Transverse colon (tissue), 4 donors: ENCODE results near the gene ATP1B1.

ENCODE experiments used
- EP300 ChIP-seq: sonication (generic); formaldehyde crosslinking; IDR thresholded peaks from one replicate; pipeline ENCODE4 v1.6.1; 2017; ENCODE audit warnings: antibody characterized with exemption, low read depth
- POLR2A ChIP-seq: fragments of 450-650 bp; IDR thresholded peaks from one replicate; pipeline ENCODE4 v1.6.1; 2016; ENCODE audit warnings: antibody characterized with exemption, mild to moderate bottlenecking, moderate library complexity
- POLR2AphosphoS5 ChIP-seq, 3 donors: sonication (generic); formaldehyde crosslinking; IDR thresholded peaks; one replicate each; pipeline ENCODE4 v1.6.1; 2016; ENCODE audit warnings: antibody characterized with exemption in 3 of 3
- TF ChIP-seq, protein P1 (sequence below), 5 experiments: fragments of 200-600 bp in 3 of 5; fragments of 450-650 bp in 2 of 5; sonication (generic) in 3 of 5; IDR thresholded peaks; 1 replicate in 2 of 5; 2 replicates in 3 of 5; pipeline ENCODE4 v1.5.1; 2016 to 2017; ENCODE audit warnings: antibody characterized with exemption in 5 of 5, inconsistent platforms in 3 of 5, mild to moderate bottlenecking in 2 of 5, moderate library complexity in 1 of 5

- TF ChIP-seq, protein P1, sequence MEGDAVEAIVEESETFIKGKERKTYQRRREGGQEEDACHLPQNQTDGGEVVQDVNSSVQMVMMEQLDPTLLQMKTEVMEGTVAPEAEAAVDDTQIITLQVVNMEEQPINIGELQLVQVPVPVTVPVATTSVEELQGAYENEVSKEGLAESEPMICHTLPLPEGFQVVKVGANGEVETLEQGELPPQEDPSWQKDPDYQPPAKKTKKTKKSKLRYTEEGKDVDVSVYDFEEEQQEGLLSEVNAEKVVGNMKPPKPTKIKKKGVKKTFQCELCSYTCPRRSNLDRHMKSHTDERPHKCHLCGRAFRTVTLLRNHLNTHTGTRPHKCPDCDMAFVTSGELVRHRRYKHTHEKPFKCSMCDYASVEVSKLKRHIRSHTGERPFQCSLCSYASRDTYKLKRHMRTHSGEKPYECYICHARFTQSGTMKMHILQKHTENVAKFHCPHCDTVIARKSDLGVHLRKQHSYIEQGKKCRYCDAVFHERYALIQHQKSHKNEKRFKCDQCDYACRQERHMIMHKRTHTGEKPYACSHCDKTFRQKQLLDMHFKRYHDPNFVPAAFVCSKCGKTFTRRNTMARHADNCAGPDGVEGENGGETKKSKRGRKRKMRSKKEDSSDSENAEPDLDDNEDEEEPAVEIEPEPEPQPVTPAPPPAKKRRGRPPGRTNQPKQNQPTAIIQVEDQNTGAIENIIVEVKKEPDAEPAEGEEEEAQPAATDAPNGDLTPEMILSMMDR (IDR thresholded peaks at IDR 0.05), result no peak
- TF ChIP-seq POLR2AphosphoS5 (IDR thresholded peaks at IDR 0.05), result peak in 1 of 3 donors; percentile 46
- TF ChIP-seq POLR2A, result peak; percentile 50
- no peak for TF ChIP-seq EP300
These were observed 33.4 kb upstream of the ATP1B1 start for GRCh38 chr1:169072945-169073725.
